Stimulated activated naive CD8-positive, alpha-beta T cell treated with anti-CD3 and anti-CD28 coated beads, Interleukin-15, amount 100 ng/mL, for 72 hours (primary cell): ENCODE measurements around the gene SEPHS2.

Source experiments
- ATAC-seq: fragments of 150-1000 bp; cut with Tn5 transposase; 2 replicates; pipeline ENCODE4 v1.10.0; 2021; ENCODE audit warnings: mild to moderate bottlenecking, moderate library complexity
- DNase-seq, 2 donors: peaks; one replicate each; pipeline ENCODE4 v3.0.0; 2021 to 2022
- H3K27ac Mint-ChIP-seq, 2 donors: one replicate each; pipeline ENCODE4 v1.8.0; 2022; ENCODE audit warnings: mild to moderate bottlenecking in 2 of 2, mixed read lengths in 2 of 2, moderate library complexity in 2 of 2
- H3K27me3 Mint-ChIP-seq: one replicate; pipeline ENCODE4 v1.8.0; 2022; ENCODE audit warnings: mixed read lengths
- H3K4me1 Mint-ChIP-seq: one replicate; pipeline ENCODE4 v1.8.0; 2022; ENCODE audit warnings: mild to moderate bottlenecking, mixed read lengths
- H3K4me3 Mint-ChIP-seq, 2 donors: one replicate each; pipeline ENCODE4 v1.8.0; 2022; ENCODE audit warnings: mild to moderate bottlenecking in 2 of 2, mixed read lengths in 2 of 2, moderate library complexity in 1 of 2
- H3K9me3 Mint-ChIP-seq, 2 donors: one replicate each; pipeline ENCODE4 v1.8.0; 2022; ENCODE audit warnings: mixed read lengths in 2 of 2

Gene SEPHS2

GRCh38 chr16:30449116-30449435 lies 3.4 kb upstream of the SEPHS2 start:
- Mint-ChIP-seq H3K4me3 (no peak overlapping the region), H3K27ac (no peak overlapping the region), H3K27me3 (no peaks in the 10 kb centered on the region), H3K4me1 (peaks cover 62% of the 10 kb centered on the region), H3K9me3 (peaks cover 0 to 4% of the 10 kb centered on the region in 2 donors)
- no peak for ATAC-seq
- DNase-seq: no peak

- Mint-ChIP-seq H3K9me3 (peaks cover 0 to 4% of the 10 kb centered on the region in 2 donors), H3K4me1 (peaks cover 65% of the 10 kb centered on the region), H3K27ac (no peak overlapping the region), H3K4me3 (no peak overlapping the region), H3K27me3 (no peaks in the 10 kb centered on the region)
- DNase-seq (no peak), ATAC-seq (no peak)
Observed at GRCh38 chr16:30447512-30448226, 2.0 kb upstream of the SEPHS2 start.

GRCh38 chr16:30446203-30446595 lies 525 bp upstream of the SEPHS2 start:
- Mint-ChIP-seq H3K4me1 (peaks cover 59% of the 10 kb centered on the region), H3K27ac (peak overlapping the region; percentile 100), H3K4me3 (peak overlapping the region; percentile 87 to 97), H3K9me3 (peaks cover 0 to 4% of the 10 kb centered on the region in 2 donors), H3K27me3 (no peaks in the 10 kb centered on the region)
- ATAC-seq (no peak), DNase-seq (no peak)

GRCh38 chr16:30445149-30445407 lies 596 bp downstream of the SEPHS2 start:
- no peaks in the 10 kb centered on the region for H3K27me3 Mint-ChIP-seq
- H3K9me3 Mint-ChIP-seq: peaks cover 0 to 4% of the 10 kb centered on the region in 2 donors
- DNase-seq (no peak), ATAC-seq (peak; percentile 45)
- peak overlapping the region; percentile 87 to 100 for H3K27ac Mint-ChIP-seq
- H3K4me3 Mint-ChIP-seq: peak overlapping the region; percentile 87 to 97
- peaks cover 54% of the 10 kb centered on the region for H3K4me1 Mint-ChIP-seq

GRCh38 chr16:30444231-30445148 lies 1.2 kb downstream of the SEPHS2 start:
- DNase-seq: no peak
- no peaks in the 10 kb centered on the region for H3K27me3 Mint-ChIP-seq
- peaks cover 53% of the 10 kb centered on the region for H3K4me1 Mint-ChIP-seq
- H3K27ac Mint-ChIP-seq: peak overlapping the region; percentile 87 to 100
- H3K9me3 Mint-ChIP-seq: peaks cover 0 to 4% of the 10 kb centered on the region in 2 donors
- ATAC-seq: no peak
- H3K4me3 Mint-ChIP-seq: peak overlapping the region; percentile 87 to 97

GRCh38 chr16:30443631-30444030 lies 2.0 kb downstream of the SEPHS2 start:
- Mint-ChIP-seq H3K4me1 (peaks cover 50% of the 10 kb centered on the region), H3K4me3 (peak overlapping the region; percentile 87 to 97), H3K9me3 (peaks cover 0 to 4% of the 10 kb centered on the region in 2 donors), H3K27ac (no peak overlapping the region), H3K27me3 (no peaks in the 10 kb centered on the region)
- ATAC-seq (no peak), DNase-seq (no peak)

- Mint-ChIP-seq H3K27me3 (no peaks in the 10 kb centered on the region), H3K4me1 (peaks cover 40% of the 10 kb centered on the region), H3K9me3 (no peaks in the 10 kb centered on the region), H3K27ac (no peak overlapping the region), H3K4me3 (no peak overlapping the region)
- ATAC-seq: no peak
- no peak for DNase-seq
Observed at GRCh38 chr16:30439720-30440348, 5.8 kb downstream of the SEPHS2 start.

GRCh38 chr16:30438835-30439234 lies 6.8 kb downstream of the SEPHS2 start:
- H3K27ac Mint-ChIP-seq: no peak overlapping the region
- H3K4me1 Mint-ChIP-seq: peaks cover 40% of the 10 kb centered on the region
- ATAC-seq (no peak), DNase-seq (no peak)
- no peak overlapping the region for H3K4me3 Mint-ChIP-seq
- H3K27me3 Mint-ChIP-seq: no peaks in the 10 kb centered on the region
- H3K9me3 Mint-ChIP-seq: no peaks in the 10 kb centered on the region

GRCh38 chr16:30437511-30438046 lies 8.1 kb downstream of the SEPHS2 start:
- Mint-ChIP-seq H3K27ac (no peak overlapping the region), H3K27me3 (no peaks in the 10 kb centered on the region), H3K4me3 (no peak overlapping the region)

GRCh38 chr16:30434852-30435251 lies 10.8 kb downstream of the SEPHS2 start:
- peak; percentile 11 for ATAC-seq
- Mint-ChIP-seq H3K9me3 (no peaks in the 10 kb centered on the region), H3K4me3 (peak overlapping the region; percentile 3 to 7), H3K4me1 (peaks cover 26% of the 10 kb centered on the region), H3K27me3 (no peaks in the 10 kb centered on the region), H3K27ac (peak overlapping the region; percentile 0)
- DNase-seq: peak; percentile 21 to 63

More at GRCh38 chr16:30437511-30438046, 8.1 kb downstream of the SEPHS2 start:
- ATAC-seq: no peak
- Mint-ChIP-seq H3K9me3 (no peaks in the 10 kb centered on the region), H3K4me1 (peaks cover 32% of the 10 kb centered on the region)
- no peak for DNase-seq

- DNase-seq (no peak), ATAC-seq (peak; percentile 34)
- Mint-ChIP-seq H3K9me3 (no peaks in the 10 kb centered on the region), H3K27ac (no peak overlapping the region), H3K27me3 (no peaks in the 10 kb centered on the region), H3K4me3 (no peak overlapping the region), H3K4me1 (peaks cover 26% of the 10 kb centered on the region)
Observed at GRCh38 chr16:30430428-30430970, 15.2 kb downstream of the SEPHS2 start.

GRCh38 chr16:30429678-30430427 lies 15.8 kb downstream of the SEPHS2 start, which contains the start of gene DCTPP1:
TSS of gene DCTPP1 (minus strand) at chr16:30430030. CDS start at chr16:30429980, 50 bp downstream.
- H3K9me3 Mint-ChIP-seq: no peaks in the 10 kb centered on the region
- ATAC-seq (peak; percentile 98), DNase-seq (peak; percentile 94 to 98)
- peaks cover 23% of the 10 kb centered on the region for H3K4me1 Mint-ChIP-seq
- H3K27me3 Mint-ChIP-seq: no peaks in the 10 kb centered on the region
- H3K4me3 Mint-ChIP-seq: no peak within 1 kb of the TSS
- H3K27ac Mint-ChIP-seq: no peak within 1 kb of the TSS

- no peak overlapping the region for H3K4me3 Mint-ChIP-seq
- H3K27ac Mint-ChIP-seq: no peak overlapping the region
- no peaks in the 10 kb centered on the region for H3K27me3 Mint-ChIP-seq
- DNase-seq (no peak), ATAC-seq (no peak)
- no peaks in the 10 kb centered on the region for H3K9me3 Mint-ChIP-seq
- peaks cover 18% of the 10 kb centered on the region for H3K4me1 Mint-ChIP-seq
Observed at GRCh38 chr16:30429418-30429677, 16.3 kb downstream of the SEPHS2 start.

GRCh38 chr16:30428055-30428454 lies 17.6 kb downstream of the SEPHS2 start:
- peaks cover 11% of the 10 kb centered on the region for H3K4me1 Mint-ChIP-seq
- H3K9me3 Mint-ChIP-seq: no peaks in the 10 kb centered on the region
- DNase-seq (no peak), ATAC-seq (no peak)
- peak overlapping the region; percentile 0 to 48 for H3K27ac Mint-ChIP-seq
- no peaks in the 10 kb centered on the region for H3K27me3 Mint-ChIP-seq
- no peak overlapping the region for H3K4me3 Mint-ChIP-seq

- peaks cover 29% of the 10 kb centered on the region for H3K4me1 Mint-ChIP-seq
- no peak for DNase-seq
- no peak for ATAC-seq
- H3K27me3 Mint-ChIP-seq: no peaks in the 10 kb centered on the region
- no peaks in the 10 kb centered on the region for H3K9me3 Mint-ChIP-seq
- no peak overlapping the region for H3K4me3 Mint-ChIP-seq
- H3K27ac Mint-ChIP-seq: peak overlapping the region in 1 of 2 donors; percentile 29
Observed at GRCh38 chr16:30421010-30421409, 24.7 kb downstream of the SEPHS2 start.
